Endothelial cell of umbilical vein (primary cell): ENCODE data around the gene PRICKLE3. TPM values are rescaled to one million over a fixed set of nuclear protein-coding genes. Genes with fewer than 3 reads are reported as not detected.

Experiments
- BruUV-seq: library from RNA; stranded (reverse); fragments of 400-500 nt; replicated peaks from 2 replicates; lab custom pipeline; 2021; lab: Mats Ljungman, UMichigan
- CTCF ChIA-PET: fragments of 300-600, 350-600 bp; sonication (Branson Sonifier 250); formaldehyde crosslinking; loops from one replicate; lab custom pipeline; 2021; ENCODE audit warnings: antibody characterized with exemption, inconsistent platforms; lab: Charles Lee
- POLR2A ChIA-PET: fragments of 300-600, 350-600 bp; sonication (Branson Sonifier 250); formaldehyde crosslinking; loops from one replicate; lab custom pipeline; 2021; ENCODE audit warnings: antibody characterized with exemption, inconsistent platforms; lab: Charles Lee
- DNase-seq: peaks from one replicate; pipeline ENCODE4 v3.0.0-alpha.2; 2011; ENCODE audit warnings: low read depth, low spot score
- FAIRE-seq: peaks from 2 replicates; lab custom pipeline; 2011; peaks lifted over from hg19 to GRCh38; lab: Jason Lieb, UNC
- H2AFZ ChIP-seq: 2 replicates; pipeline ENCODE4 v1.6.0; 2012; ENCODE audit warnings: low read depth, low read length, control low read depth, inconsistent platforms
- H3K27ac ChIP-seq: 2 replicates; pipeline ENCODE4 v1.5.1; 2011; ENCODE audit warnings: low read depth, mild to moderate bottlenecking, control low read depth, low read length, moderate library complexity; ENCODE audit not compliant: insufficient read depth
- H3K27me3 ChIP-seq, 2 experiments: 2 replicates each; pipeline versions ENCODE4 v1.6.0 to v1.6.1; 2011; ENCODE audit warnings: low read length in 2 of 2, mixed read lengths in 1 of 2; ENCODE audit not compliant: control insufficient read depth in 2 of 2, insufficient read depth in 2 of 2
- H3K36me3 ChIP-seq, 2 experiments: 2 replicates in 1 of 2; 3 replicates in 1 of 2; pipeline ENCODE4 v1.5.1; 2011; ENCODE audit warnings: low read length in 2 of 2, mild to moderate bottlenecking in 1 of 2, moderate library complexity in 1 of 2; ENCODE audit not compliant: control insufficient read depth in 2 of 2, insufficient read depth in 2 of 2; ENCODE audit errors: extremely low read depth in 1 of 2
- H3K4me1 ChIP-seq: 3 replicates; pipeline ENCODE4 v1.5.1; 2011; ENCODE audit warnings: mild to moderate bottlenecking, low read length; ENCODE audit not compliant: control insufficient read depth, insufficient read depth; ENCODE audit errors: extremely low read depth
- H3K4me2 ChIP-seq: 2 replicates; pipeline ENCODE4 v1.6.1; 2011; ENCODE audit warnings: low read length, control low read depth, mixed read lengths; ENCODE audit not compliant: insufficient read depth
- H3K4me3 ChIP-seq, 3 experiments: fragments of 200-600 bp in 1 of 3; sonication (generic), shearing (Covaris generic) in 1 of 3; replicated peaks in 1 of 3; 2 replicates each; pipeline ENCODE4 v1.5.1; 2011 to 2016; ENCODE audit warnings: control low read depth in 3 of 3, low read length in 3 of 3, mild to moderate bottlenecking in 2 of 3, inconsistent platforms in 1 of 3, low read depth in 1 of 3, moderate library complexity in 1 of 3; ENCODE audit not compliant: insufficient read depth in 1 of 3
- H3K79me2 ChIP-seq: 2 replicates; pipeline ENCODE4 v1.6.0; 2012; ENCODE audit warnings: low read length, inconsistent platforms; ENCODE audit not compliant: control insufficient read depth, insufficient read depth
- H3K9ac ChIP-seq: replicated peaks from 2 replicates; pipeline ENCODE3; 2011; ENCODE audit warnings: low read length, control low read depth; ENCODE audit not compliant: insufficient read depth; ENCODE audit errors: extremely low read depth
- H3K9me1 ChIP-seq: replicated peaks from 3 replicates; pipeline ENCODE4 v1.6.0; 2011; ENCODE audit warnings: mild to moderate bottlenecking, low read length; ENCODE audit not compliant: control insufficient read depth, insufficient read depth; ENCODE audit errors: extremely low read depth
- H3K9me3 ChIP-seq: replicated peaks from 2 replicates; pipeline ENCODE4 v1.5.1; 2012; ENCODE audit warnings: low read length, inconsistent platforms; ENCODE audit not compliant: control insufficient read depth, insufficient read depth
- H4K20me1 ChIP-seq: replicated peaks from 2 replicates; pipeline ENCODE3; 2011; ENCODE audit warnings: mild to moderate bottlenecking, low read length; ENCODE audit not compliant: control insufficient read depth, insufficient read depth; ENCODE audit errors: extremely low read depth
- CTCF ChIP-seq, 2 donors: IDR thresholded peaks; 1 replicate in 1 of 2; 2 replicates in 1 of 2; pipeline ENCODE4 v1.5.1; 2011; ENCODE audit warnings: low read length in 2 of 2, mild to moderate bottlenecking in 2 of 2, moderate library complexity in 2 of 2, control low read depth in 1 of 2, inconsistent platforms in 1 of 2, low read depth in 1 of 2; ENCODE audit not compliant: insufficient read depth in 1 of 2; ENCODE audit errors: extremely low read depth in 1 of 2
- EZH2 ChIP-seq: IDR thresholded peaks from 2 replicates; pipeline ENCODE4 v1.6.1; 2012; ENCODE audit warnings: borderline replicate concordance, low read depth, mild to moderate bottlenecking, moderate library complexity, low read length, inconsistent platforms; ENCODE audit not compliant: severe bottlenecking
- FOS ChIP-seq: IDR thresholded peaks from 2 replicates; pipeline ENCODE4 v1.6.1; 2011; ENCODE audit warnings: mild to moderate bottlenecking, low read length, moderate library complexity, borderline replicate concordance; ENCODE audit not compliant: insufficient read depth
- GATA2 ChIP-seq: IDR thresholded peaks from 2 replicates; pipeline ENCODE4 v1.7.0; 2011; ENCODE audit warnings: low read depth, mild to moderate bottlenecking, moderate library complexity, mixed read lengths, low read length; ENCODE audit not compliant: insufficient read length, insufficient read depth
- JUN ChIP-seq: IDR thresholded peaks from 2 replicates; pipeline ENCODE4 v1.6.1; 2011; ENCODE audit warnings: borderline replicate concordance, low read depth; ENCODE audit not compliant: insufficient read length, insufficient read depth
- MYC ChIP-seq: IDR thresholded peaks from one replicate; pipeline ENCODE4 v1.6.1; 2011; ENCODE audit warnings: mild to moderate bottlenecking, low read depth, low read length
- POLR2A ChIP-seq: IDR thresholded peaks from 2 replicates; pipeline ENCODE4 v1.6.1; 2012; ENCODE audit warnings: low read depth, mild to moderate bottlenecking, control low read depth, low read length
- POLR2AphosphoS5 ChIP-seq: IDR thresholded peaks from 2 replicates; pipeline ENCODE4 v1.6.1; 2012; ENCODE audit warnings: low read depth, mild to moderate bottlenecking, control low read depth, low read length, moderate library complexity; ENCODE audit not compliant: insufficient read depth
- dilution Hi-C: fragments of 300-500 bp; cut with MboI; formaldehyde crosslinking; loops from one replicate; pipeline ENCODE4 v1.15.0; 2019; ENCODE audit warnings: low sequenced_read_pairs; ENCODE audit not compliant: extremely low pct_ligation_motif_present
- intact Hi-C: fragments of 100-400 bp; cut with micrococcal nuclease; formaldehyde crosslinking; loops from one replicate; pipeline ENCODE4 v1.10.0; 2022
- polyA plus RNA-seq, 4 experiments: library from polyadenylated mRNA; depleted of rRNA in 3 of 4; stranded (reverse) in 3 of 4; unstranded in 1 of 4; fragments of >200 nt; gene quantifications; 2 replicates each; pipeline versions ENCODE4 v1.2.1 to v1.2.3, GENCODE V29; 2011 to 2012; ENCODE audit warnings: missing spikeins in 1 of 4
- total RNA-seq: library from RNA; stranded (reverse); gene quantifications from 2 replicates; pipeline ENCODE4 v1.2.3, GENCODE V29; 2021
- TF ChIP-seq, protein P1 (sequence below): IDR thresholded peaks from 2 replicates; pipeline ENCODE4 v1.6.1; 2011; ENCODE audit not compliant: insufficient read depth, insufficient read length

PRICKLE3 gene
- total and polyA plus RNA-seq, 2 donors (not counting 3 experiments of a cell fraction or from before 2014, with no cell fraction given), result 6.8 to 15.0 TPM

- H3K36me3 ChIP-seq, result no peaks in the 10 kb centered on the region
- no peak for DNase-seq
- ChIA-PET POLR2A (no interaction called here), CTCF (interaction anchor here (0.9 kb wide), 1 partner anchor 40 kb away, joined by 4 read pairs; no protein-coding TSS in a partner anchor)
- no peaks in the 10 kb centered on the region for H4K20me1 ChIP-seq
- FAIRE-seq, result no peak
- dilution Hi-C loops, result no loop called here
- TF ChIP-seq EZH2, result no peak
- TF ChIP-seq JUN, result no peak
- no peak for TF ChIP-seq CTCF (IDR thresholded peaks at IDR 0.05; ENCODE audit: extremely low read depth in 1 of 2, insufficient read depth in 1 of 2, low read depth in 1 of 2, low read length in 2 of 2)
- TF ChIP-seq FOS, result no peak
- no peak for TF ChIP-seq POLR2AphosphoS5
- TF ChIP-seq MYC, result no peak
- TF ChIP-seq, protein P1, sequence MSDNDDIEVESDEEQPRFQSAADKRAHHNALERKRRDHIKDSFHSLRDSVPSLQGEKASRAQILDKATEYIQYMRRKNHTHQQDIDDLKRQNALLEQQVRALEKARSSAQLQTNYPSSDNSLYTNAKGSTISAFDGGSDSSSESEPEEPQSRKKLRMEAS, result no peak
- no peak for TF ChIP-seq POLR2A
- no peak for TF ChIP-seq GATA2
- H3K9ac ChIP-seq, result no peak within 1 kb of the TSS
- H3K9me3 ChIP-seq, result no peaks in the 10 kb centered on the region
- H3K27me3 ChIP-seq, result no peaks in the 10 kb centered on the region
- intact Hi-C loops, result no loop called here
- H3K9me1 ChIP-seq, result no peaks in the 10 kb centered on the region
- H3K4me2 ChIP-seq, result no peak within 1 kb of the TSS
- H3K27ac ChIP-seq, result no peak within 1 kb of the TSS
- BruUV-seq, result no TSS peak
- peak within 1 kb of the TSS; percentile 59 for H2AFZ ChIP-seq
- H3K4me3 ChIP-seq, result no peak within 1 kb of the TSS
- H3K79me2 ChIP-seq, result no peaks in the 10 kb centered on the region
- peaks cover 2% of the 10 kb centered on the region for H3K4me1 ChIP-seq
Measured at GRCh38 chrX:49233176-49233575, 47.0 kb upstream of the PRICKLE3 start, which contains the start of gene CACNA1F. CACNA1F (minus strand) TSS chrX:49233340; CDS start chrX:49233309, 31 bp downstream.
